Measurements from ENCODE around the gene ACLY. TPM values are rescaled to one million over a fixed set of nuclear protein-coding genes. Genes with fewer than 3 reads are reported as not detected.

Gene ACLY
- total and polyA plus RNA-seq, 2 experiments from 2014 or later: 119 to 439 TPM

GRCh38 chr17:41957031-41957868, 38.5 kb upstream of the ACLY start:
- peaks cover 22% of the 10 kb centered on the region for H3K4me1 Mint-ChIP-seq
- no peak for TF ChIP-seq ZNF331 (CRISPR knock-in tag; IDR thresholded peaks at IDR 0.05; ENCODE audit: low read depth)
- no peak for TF ChIP-seq EZH2phosphoT487 (IDR thresholded peaks at IDR 0.05; ENCODE audit: unreplicated experiment)
- no peak for TF ChIP-seq JUNB (IDR thresholded peaks at IDR 0.05; ENCODE audit: unreplicated experiment)
- TF ChIP-seq ZNF114 (CRISPR knock-in tag; IDR thresholded peaks at IDR 0.05): no peak
- TF ChIP-seq CREB1 (CRISPR knock-in tag; IDR thresholded peaks at IDR 0.05; ENCODE audit: low read depth): no peak
- TF ChIP-seq ZNF462 (CRISPR knock-in tag; IDR thresholded peaks at IDR 0.05): no peak
- no peak for TF ChIP-seq NANOG (IDR thresholded peaks at IDR 0.05; ENCODE audit: borderline replicate concordance)
- TF ChIP-seq REST (IDR thresholded peaks at IDR 0.05; ENCODE audit: unreplicated experiment): no peak
- no peak for TF ChIP-seq POLR2AphosphoS5 (IDR thresholded peaks at IDR 0.05; ENCODE audit: low read depth)
- no peak for TF ChIP-seq CTCF (conservative IDR thresholded peaks at IDR 0.05; ENCODE audit: low read depth in 2 of 2)
- no peak for TF ChIP-seq STAT1 (IDR thresholded peaks at IDR 0.05; ENCODE audit: unreplicated experiment)
- TF ChIP-seq EZH2 (IDR thresholded peaks at IDR 0.05; ENCODE audit: low read depth, unreplicated experiment): no peak
- TF ChIP-seq ETS1 (IDR thresholded peaks at IDR 0.05): no peak
- Histone ChIP-seq H4K20me1 (replicated peaks; ENCODE audit: insufficient read depth) (no peaks in the 10 kb centered on the region), H3K4me3 (0 out of 2 replicates have a peak overlapping the region, but pooled peaks have one; percentile 10), H3K36me3 (ENCODE audit: insufficient read depth) (no peaks in the 10 kb centered on the region), H3K9me2 (ENCODE audit: insufficient read depth) (no peaks in the 10 kb centered on the region), H3K27ac (ENCODE audit: low read depth) (peak overlapping the region; percentile 4; the same call in 1 of the 2 replicates), H3F3A (replicated peaks; ENCODE audit: low read depth) (peaks cover 10% of the 10 kb centered on the region; the same call in 1 of the 2 replicates), H3K79me2 (replicated peaks; ENCODE audit: insufficient read depth) (no peaks in the 10 kb centered on the region), H3K4me2 (peak overlapping the region; percentile 46), H3K27me3 (ENCODE audit: insufficient read depth) (no peaks in the 10 kb centered on the region), H2AFZ (no peak overlapping the region), H3K4me1 (ENCODE audit: insufficient read depth) (peaks cover 19% of the 10 kb centered on the region)
- DNase-seq (ENCODE audit: low spot score) (peak; percentile 60), ATAC-seq (peak; percentile 21)
- H3K27ac Mint-ChIP-seq: peak overlapping the region; percentile 68
- H3K9me3 Mint-ChIP-seq: no peaks in the 10 kb centered on the region; the same call in 2 of the 3 replicates
- peaks cover 10% of the 10 kb centered on the region; the same call in 1 of the 3 replicates for H3K36me3 Mint-ChIP-seq (ENCODE audit: low read depth)
- H3K4me3 Mint-ChIP-seq: peak overlapping the region; percentile 16; the same call in 1 of the 3 replicates
- peaks cover 12% of the 10 kb centered on the region for H3K27me3 Mint-ChIP-seq (ENCODE audit: insufficient read depth, low read depth, poor library complexity)

Data from GM23338 (cell line).